ENCODE results near the gene CDR2.

The CDR2 gene

GRCh38 chr16:22336581-22336980 lies 37.8 kb downstream of the CDR2 start:
- H3K27ac ChIP-seq: no peak overlapping the region
- TF ChIP-seq, protein P1, sequence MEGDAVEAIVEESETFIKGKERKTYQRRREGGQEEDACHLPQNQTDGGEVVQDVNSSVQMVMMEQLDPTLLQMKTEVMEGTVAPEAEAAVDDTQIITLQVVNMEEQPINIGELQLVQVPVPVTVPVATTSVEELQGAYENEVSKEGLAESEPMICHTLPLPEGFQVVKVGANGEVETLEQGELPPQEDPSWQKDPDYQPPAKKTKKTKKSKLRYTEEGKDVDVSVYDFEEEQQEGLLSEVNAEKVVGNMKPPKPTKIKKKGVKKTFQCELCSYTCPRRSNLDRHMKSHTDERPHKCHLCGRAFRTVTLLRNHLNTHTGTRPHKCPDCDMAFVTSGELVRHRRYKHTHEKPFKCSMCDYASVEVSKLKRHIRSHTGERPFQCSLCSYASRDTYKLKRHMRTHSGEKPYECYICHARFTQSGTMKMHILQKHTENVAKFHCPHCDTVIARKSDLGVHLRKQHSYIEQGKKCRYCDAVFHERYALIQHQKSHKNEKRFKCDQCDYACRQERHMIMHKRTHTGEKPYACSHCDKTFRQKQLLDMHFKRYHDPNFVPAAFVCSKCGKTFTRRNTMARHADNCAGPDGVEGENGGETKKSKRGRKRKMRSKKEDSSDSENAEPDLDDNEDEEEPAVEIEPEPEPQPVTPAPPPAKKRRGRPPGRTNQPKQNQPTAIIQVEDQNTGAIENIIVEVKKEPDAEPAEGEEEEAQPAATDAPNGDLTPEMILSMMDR (conservative IDR thresholded peaks at IDR 0.05): no peak

- TF ChIP-seq, protein P1 (conservative IDR thresholded peaks at IDR 0.05): no peak
- no peak overlapping the region for H3K27ac ChIP-seq
These were observed 38.7 kb downstream of the CDR2 start for GRCh38 chr16:22335668-22336246.

DNA sequence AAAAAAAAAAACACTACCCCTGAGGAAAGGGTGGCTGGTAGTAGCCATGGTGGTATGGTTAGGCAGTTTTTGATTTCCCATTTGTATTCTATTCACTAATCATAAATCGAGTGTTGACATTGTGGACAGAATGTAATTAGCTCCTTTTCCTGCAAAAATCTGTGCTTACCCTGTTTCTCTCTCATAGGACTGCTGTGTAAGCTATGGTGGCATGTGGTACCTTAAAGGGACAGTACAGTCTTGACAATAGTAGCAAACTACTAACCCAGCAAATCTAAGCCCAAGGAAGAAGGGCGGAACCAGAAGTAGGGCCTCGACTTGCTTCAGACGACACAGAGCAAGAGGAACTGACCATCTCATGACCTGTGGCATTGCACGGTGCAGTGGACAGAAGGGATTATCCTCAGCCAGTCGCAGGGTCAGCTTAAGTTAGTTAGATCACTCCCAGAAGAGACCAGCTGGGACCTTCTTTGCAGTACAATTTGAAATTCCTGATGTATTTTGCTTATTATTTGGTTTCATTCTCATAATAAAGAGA lies 40.9 kb downstream of the CDR2 start:
- TF ChIP-seq, protein P1 (conservative IDR thresholded peaks at IDR 0.05): no peak
- no peak overlapping the region for H3K27ac ChIP-seq

- no peak overlapping the region; the same call in 1 of the 2 replicates for H3K27ac ChIP-seq
- TF ChIP-seq, protein P1 (conservative IDR thresholded peaks at IDR 0.05): no peak
These were observed 44.1 kb downstream of the CDR2 start for GRCh38 chr16:22330326-22330725.

GRCh38 chr16:22329199-22329695 lies 45.2 kb downstream of the CDR2 start:
- H3K27ac ChIP-seq: no peak overlapping the region
- TF ChIP-seq, protein P1 (conservative IDR thresholded peaks at IDR 0.05): no peak

DNA sequence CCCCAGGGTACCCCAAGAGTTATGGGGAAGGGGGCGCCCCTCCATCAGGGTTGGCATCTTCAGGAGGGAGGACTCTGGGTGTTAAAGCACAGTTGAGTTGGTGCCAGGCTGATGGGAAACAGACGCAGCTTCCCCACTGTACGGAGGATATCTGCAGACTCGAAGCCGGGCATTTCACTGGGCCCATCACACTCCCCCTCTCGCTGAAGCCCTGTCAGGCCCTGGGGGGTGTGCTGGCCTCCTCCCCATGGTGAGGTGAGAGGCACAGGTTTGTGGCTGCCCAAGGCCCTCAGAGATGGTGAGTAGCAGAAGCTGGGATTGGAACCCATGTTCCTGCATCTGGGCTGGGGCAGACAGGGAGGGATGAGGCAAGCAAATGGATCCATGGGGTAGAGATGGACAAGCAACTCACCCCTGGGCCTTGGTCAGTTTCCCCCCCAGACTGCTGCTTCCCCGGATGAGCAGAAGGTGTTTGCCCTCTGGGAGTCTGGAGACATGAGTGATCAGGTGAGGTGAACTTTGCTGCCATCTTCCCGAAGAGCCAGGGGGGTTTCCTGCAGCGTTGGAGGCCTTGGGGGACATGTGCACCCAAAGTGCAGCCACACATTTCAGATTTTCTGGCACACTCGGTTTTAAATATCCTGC lies 46.2 kb downstream of the CDR2 start:
- TF ChIP-seq, protein P1 (conservative IDR thresholded peaks at IDR 0.05): no peak
- H3K27ac ChIP-seq: no peak overlapping the region

DNA sequence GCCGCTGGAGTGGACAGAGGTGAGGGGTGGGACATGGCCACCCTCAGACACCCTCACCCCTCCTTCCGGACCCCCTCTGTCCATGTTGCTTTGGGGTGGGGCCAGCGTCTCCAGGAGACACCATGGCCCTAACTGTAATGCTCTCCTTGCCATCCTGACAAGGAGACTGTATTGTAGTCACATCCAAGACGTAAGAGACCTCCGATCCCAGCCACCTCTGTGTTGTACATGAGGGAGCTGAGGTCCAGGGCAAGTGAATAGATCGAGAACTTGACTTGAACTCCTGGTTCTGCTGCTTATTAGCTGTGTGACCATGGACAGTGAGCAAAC lies 47.0 kb downstream of the CDR2 start:
- no peak overlapping the region for H3K27ac ChIP-seq
- TF ChIP-seq, protein P1 (conservative IDR thresholded peaks at IDR 0.05): no peak

All from VCaP (cell line).